HepG2 (cell line): ENCODE measurements around the gene CD72. TPM values are rescaled to one million over a fixed set of nuclear protein-coding genes. Genes with fewer than 3 reads are reported as not detected.

Experiments used
- ARHGAP35 ChIP-seq: sonication (generic); formaldehyde crosslinking; IDR thresholded peaks from 2 replicates; pipeline ENCODE4 v1.9.0; 2022; ENCODE audit warnings: mild to moderate bottlenecking, inconsistent platforms, moderate library complexity, missing genetic modification reagents, borderline replicate concordance
- ESRRA ChIP-seq: sonication (generic); formaldehyde crosslinking; IDR thresholded peaks from 2 replicates; pipeline ENCODE4 v1.5.1; 2020; ENCODE audit warnings: mild to moderate bottlenecking, low read depth, missing genetic modification reagents
- HNF4A ChIP-seq: sonication (generic); formaldehyde crosslinking; IDR thresholded peaks from 2 replicates; pipeline ENCODE4 v1.4.0; 2020; ENCODE audit warnings: missing genetic modification reagents
- MEF2D ChIP-seq: sonication (generic); formaldehyde crosslinking; IDR thresholded peaks from 2 replicates; pipeline ENCODE4 v1.5.1; 2020; ENCODE audit warnings: mild to moderate bottlenecking, missing genetic modification reagents
- MIXL1 ChIP-seq: IDR thresholded peaks from 2 replicates; pipeline ENCODE4 v1.6.1; 2016
- MXD4 ChIP-seq: IDR thresholded peaks from 2 replicates; pipeline ENCODE4 v1.6.1; 2016; ENCODE audit warnings: mild to moderate bottlenecking, missing biosample characterization, missing genetic modification reagents
- TAF1 ChIP-seq: sonication (generic); formaldehyde crosslinking; IDR thresholded peaks from 2 replicates; pipeline ENCODE4 v1.4.0; 2020; ENCODE audit warnings: missing genetic modification reagents
- TFE3 ChIP-seq: IDR thresholded peaks from 2 replicates; pipeline ENCODE4 v1.6.1; 2016
- ZBTB25 ChIP-seq: IDR thresholded peaks from 2 replicates; pipeline ENCODE4 v1.6.1; 2018; ENCODE audit warnings: missing genetic modification reagents
- ZBTB40 ChIP-seq, 2 experiments: fragments of 450-650 bp in 1 of 2; sonication (generic) in 1 of 2; formaldehyde crosslinking in 1 of 2; IDR thresholded peaks; 2 replicates each; pipeline versions ENCODE4 v1.6.1 to v1.8.0; 2016 to 2022; ENCODE audit warnings: antibody characterized with exemption in 1 of 2, mild to moderate bottlenecking in 1 of 2, missing genetic modification reagents in 1 of 2
- ZBTB7B ChIP-seq: sonication (generic); formaldehyde crosslinking; IDR thresholded peaks from 2 replicates; pipeline ENCODE4 v1.4.0; 2020; ENCODE audit warnings: missing genetic modification reagents
- ZNF607 ChIP-seq: sonication (generic); formaldehyde crosslinking; IDR thresholded peaks from 2 replicates; pipeline ENCODE4 v1.5.1; 2020; ENCODE audit warnings: missing genetic modification reagents, mild to moderate bottlenecking, borderline replicate concordance
- ZNF709 ChIP-seq: sonication (generic); formaldehyde crosslinking; IDR thresholded peaks from 2 replicates; pipeline ENCODE4 v1.5.0; 2020; ENCODE audit warnings: mild to moderate bottlenecking, missing genetic modification reagents
- ZNF749 ChIP-seq: sonication (generic); formaldehyde crosslinking; IDR thresholded peaks from 2 replicates; pipeline ENCODE4 v1.8.0; 2022; ENCODE audit warnings: mild to moderate bottlenecking, missing genetic modification reagents, moderate library complexity, borderline replicate concordance
- ZNF781 ChIP-seq: sonication (generic); formaldehyde crosslinking; IDR thresholded peaks from 2 replicates; pipeline ENCODE4 v1.5.1; 2020; ENCODE audit warnings: borderline replicate concordance, mild to moderate bottlenecking, missing genetic modification reagents; ENCODE audit errors: not compliant biosample characterization
- polyA plus RNA-seq, 8 experiments: library from polyadenylated mRNA; depleted of rRNA in 3 of 8; stranded (reverse) in 7 of 8; unstranded in 1 of 8; fragments of >200 nt; fragmentation: Illumina TruSeq in 4 of 8; extraction: Trizol in 4 of 8; gene quantifications; 2 replicates each; pipeline versions ENCODE4 v1.2.1 to v1.2.3, GENCODE V29; 2011 to 2016; ENCODE audit warnings: low read depth in 4 of 8, missing spikeins in 1 of 8, mixed read lengths in 1 of 8; ENCODE audit not compliant: insufficient read depth in 1 of 8
- total RNA-seq, 5 experiments: library from RNA; depleted of rRNA; stranded (reverse); fragments of >200 nt; fragmentation: Illumina TruSeq; extraction: Trizol; gene quantifications; 2 replicates each; pipeline ENCODE4 v1.2.3, GENCODE V29; 2016; ENCODE audit warnings: low read depth in 1 of 5

CD72 gene
- total and polyA plus RNA-seq, 2 of the 13 experiments (the other 11 are each of a cell fraction or from before 2014, with no cell fraction given) = 0.18 to 1.1 TPM

GRCh38 chr9:35658137-35658967 is 40.1 kb upstream of the CD72 start, which contains the start of gene CCDC107 (continued):
- TF ChIP-seq ZBTB25 (peak; percentile 33; the same call in 1 of the 2 replicates), MXD4 (CRISPR knock-in tag) (0 out of 2 replicates have a peak, but pooled peaks have one; percentile 28), ZNF709 (CRISPR knock-in tag) (no peak), ZBTB40 (IDR thresholded peaks at IDR 0.05) (no peak), ZBTB40 (CRISPR knock-in tag; IDR thresholded peaks at IDR 0.05) (peak; percentile 46; the same call in 1 of the 2 replicates), ARHGAP35 (CRISPR knock-in tag) (0 out of 2 replicates have a peak, but pooled peaks have one; percentile 52), TFE3 (CRISPR knock-in tag) (no peak; the same call in 1 of the 2 replicates), ZNF607 (no peak; the same call in 1 of the 2 replicates), MEF2D (peak; percentile 17; the same call in 1 of the 2 replicates), ZNF781 (CRISPR knock-in tag) (no peak), MIXL1 (CRISPR knock-in tag) (no peak), ZBTB7B (CRISPR knock-in tag) (peak; percentile 100), ZNF749 (CRISPR knock-in tag) (peak; percentile 42; the same call in 1 of the 2 replicates), HNF4A (CRISPR knock-in tag) (peak; percentile 58), TAF1 (CRISPR knock-in tag) (peak; percentile 88), ESRRA (CRISPR knock-in tag) (peak; percentile 41; the same call in 1 of the 2 replicates)
